Peyer's patch (tissue), 4 donors: ENCODE results near the gene NEDD4L. TPM values are rescaled to one million over a fixed set of nuclear protein-coding genes. Genes with fewer than 3 reads are reported as not detected.

Experiments used
- DNase-seq, 3 donors: peaks; one replicate each; pipeline ENCODE4 v3.0.0-alpha.2; 2017 to 2019
- H3K27ac ChIP-seq, 4 donors: fragments of 200-600 bp; sonication (generic); one replicate each; pipeline ENCODE4 v1.5.1; 2016 to 2019
- H3K27me3 ChIP-seq, 2 donors: fragments of 200-600 bp; sonication (generic); one replicate each; pipeline ENCODE4 v1.5.1; 2019
- H3K36me3 ChIP-seq, 3 donors: fragments of 200-600 bp; sonication (generic); one replicate each; pipeline ENCODE4 v1.5.1; 2016 to 2019
- H3K4me1 ChIP-seq, 4 donors: fragments of 200-600 bp; sonication (generic); one replicate each; pipeline ENCODE4 v1.5.1; 2016 to 2019
- H3K4me3 ChIP-seq, 4 donors: fragments of 200-600 bp; sonication (generic); 1 replicate in 3 of 4; 2 replicates in 1 of 4; pipeline ENCODE4 v1.5.1; 2016 to 2019; ENCODE audit warnings: mild to moderate bottlenecking in 1 of 4
- H3K9me3 ChIP-seq, 4 donors: fragments of 200-600 bp; sonication (generic); one replicate each; pipeline ENCODE4 v1.5.1; 2016 to 2019; ENCODE audit warnings: mild to moderate bottlenecking in 1 of 4
- CTCF ChIP-seq, 6 experiments: fragments of 450-650 bp in 4 of 6; fragments of 200-600 bp in 2 of 6; sonication (generic) in 1 of 6; IDR thresholded peaks; one replicate each; pipeline ENCODE4 v1.5.1; 2017 to 2019; ENCODE audit warnings: antibody characterized with exemption in 6 of 6, mild to moderate bottlenecking in 3 of 6, moderate library complexity in 1 of 6
- POLR2A ChIP-seq, 2 donors: fragments of 450-650 bp; IDR thresholded peaks; one replicate each; pipeline ENCODE4 v1.5.1; 2017; ENCODE audit warnings: antibody characterized with exemption in 2 of 2, mild to moderate bottlenecking in 2 of 2, moderate library complexity in 2 of 2
- total RNA-seq, 4 donors: library from RNA; depleted of rRNA; stranded (reverse); fragments of >200 nt; gene quantifications; one replicate each; pipeline ENCODE4 v1.1.0, GENCODE V29; 2016

NEDD4L gene
- total RNA-seq, 4 donors from 2014 or later: 213 to 312 (median 277) TPM

- Histone ChIP-seq H3K4me3 (no peak overlapping the region), H3K27ac (peak overlapping the region in 2 of 4 donors; percentile 24 to 75), H3K4me1 (peaks cover 0 to 8% (median 3%) of the 10 kb centered on the region in 4 donors), H3K27me3 (no peaks in the 10 kb centered on the region), H3K36me3 (peaks cover 0 to 29% (median 0%) of the 10 kb centered on the region in 3 donors), H3K9me3 (no peaks in the 10 kb centered on the region)
- peak in 3 of 6 experiments; percentile 54 to 87 (median 80) for TF ChIP-seq CTCF (IDR thresholded peaks at IDR 0.05)
- no peak for TF ChIP-seq POLR2A (IDR thresholded peaks at IDR 0.05)
- DNase-seq: peak in 1 of 3 donors; percentile 83
Observed at GRCh38 chr18:58321986-58322385, 278.0 kb downstream of the NEDD4L start.

GRCh38 chr18:58322464-58322863, 278.4 kb downstream of the NEDD4L start:
- peaks cover 0 to 34% (median 0%) of the 10 kb centered on the region in 3 donors for H3K36me3 ChIP-seq
- DNase-seq: no peak
- no peak for TF ChIP-seq CTCF (IDR thresholded peaks at IDR 0.05)
- no peak for TF ChIP-seq POLR2A (IDR thresholded peaks at IDR 0.05)
- no peaks in the 10 kb centered on the region for H3K9me3 ChIP-seq
- no peak overlapping the region for H3K27ac ChIP-seq
- no peaks in the 10 kb centered on the region for H3K27me3 ChIP-seq
- peaks cover 0 to 8% (median 3%) of the 10 kb centered on the region in 4 donors for H3K4me1 ChIP-seq
- H3K4me3 ChIP-seq: no peak overlapping the region

GRCh38 chr18:58323866-58324762, 280.1 kb downstream of the NEDD4L start:
- H3K36me3 ChIP-seq: peaks cover 0 to 48% (median 0%) of the 10 kb centered on the region in 3 donors
- no peak overlapping the region for H3K27ac ChIP-seq
- H3K4me3 ChIP-seq: no peak overlapping the region
- no peaks in the 10 kb centered on the region for H3K9me3 ChIP-seq
- peaks cover 0 to 8% (median 3%) of the 10 kb centered on the region in 4 donors for H3K4me1 ChIP-seq
- no peak for DNase-seq
- no peaks in the 10 kb centered on the region for H3K27me3 ChIP-seq
- TF ChIP-seq CTCF (IDR thresholded peaks at IDR 0.05): no peak
- TF ChIP-seq POLR2A (IDR thresholded peaks at IDR 0.05): no peak

GRCh38 chr18:58324824-58325480, 280.9 kb downstream of the NEDD4L start:
- H3K27me3 ChIP-seq: no peaks in the 10 kb centered on the region

More at GRCh38 chr18:58324824-58325480, 280.9 kb downstream of the NEDD4L start:
- Histone ChIP-seq H3K9me3 (no peaks in the 10 kb centered on the region), H3K27ac (no peak overlapping the region), H3K36me3 (peaks cover 0 to 56% (median 0%) of the 10 kb centered on the region in 3 donors), H3K4me1 (peaks cover 0 to 8% (median 3%) of the 10 kb centered on the region in 4 donors), H3K4me3 (no peak overlapping the region)
- TF ChIP-seq CTCF (IDR thresholded peaks at IDR 0.05) (no peak), POLR2A (IDR thresholded peaks at IDR 0.05) (no peak)
- no peak for DNase-seq
